GM21576 (cell line): ENCODE results near the gene MTG1.
"Not testable (repeated sequence)": the region's sequence is repeated elsewhere in the genome, so short reads cannot be mapped to it uniquely, and the experiment has no call there.

Source experiments
- ATAC-seq: cut with Tn5 transposase; IDR thresholded peaks from one replicate; pipeline ENCODE4 v1.9.1; 2021; ENCODE audit warnings: mild to moderate bottlenecking, moderate library complexity; ENCODE audit not compliant: unreplicated experiment

MTG1 gene

DNA sequence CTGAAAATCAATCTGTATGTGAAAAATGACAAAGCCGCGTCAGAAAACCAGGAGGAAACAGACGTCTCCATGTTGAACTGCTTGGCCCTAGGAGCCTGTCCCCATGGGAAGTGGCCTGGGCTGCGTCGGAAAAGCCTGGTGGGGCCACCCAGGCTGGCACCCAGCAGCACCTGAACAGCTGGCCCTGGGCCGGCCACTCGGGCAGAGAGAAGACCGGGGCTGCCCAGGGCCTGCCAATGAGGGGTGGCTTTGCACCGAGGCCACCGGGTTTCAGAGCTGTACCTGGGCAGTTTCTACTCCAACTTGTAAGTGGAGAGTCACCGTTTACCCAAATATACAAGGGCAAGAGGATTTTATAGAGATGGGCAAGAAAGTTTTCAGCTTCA is 35.0 kb upstream of the MTG1 start:
- ATAC-seq: no peak

DNA sequence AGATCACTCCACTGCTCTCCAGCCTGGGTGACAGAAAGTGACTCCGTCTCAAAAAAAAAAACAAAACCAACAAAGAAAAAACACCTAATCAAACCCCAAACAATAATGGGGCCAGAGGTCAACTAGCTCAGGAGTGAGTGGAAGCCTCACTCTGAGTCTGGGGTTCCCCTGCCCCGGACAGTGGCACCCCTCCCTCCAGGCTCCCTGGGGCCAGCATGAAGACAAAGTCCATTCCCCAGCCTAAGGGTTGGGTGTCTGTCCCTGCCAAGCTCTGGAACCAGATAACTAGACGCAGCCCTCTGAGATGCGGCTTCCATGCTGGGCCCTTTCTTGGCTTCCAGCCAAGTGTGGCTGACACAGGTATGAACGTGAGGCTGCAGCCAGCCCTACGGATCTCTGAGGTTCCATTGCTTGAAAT is 34.4 kb upstream of the MTG1 start:
- no peak for ATAC-seq

GRCh38 chr10:133359972-133360610 is 33.9 kb upstream of the MTG1 start:
- ATAC-seq: no peak

GRCh38 chr10:133361227-133361626 is 32.7 kb upstream of the MTG1 start:
- no peak for ATAC-seq

- no peak for ATAC-seq
Measured at GRCh38 chr10:133361773-133362441, 32.0 kb upstream of the MTG1 start.

DNA sequence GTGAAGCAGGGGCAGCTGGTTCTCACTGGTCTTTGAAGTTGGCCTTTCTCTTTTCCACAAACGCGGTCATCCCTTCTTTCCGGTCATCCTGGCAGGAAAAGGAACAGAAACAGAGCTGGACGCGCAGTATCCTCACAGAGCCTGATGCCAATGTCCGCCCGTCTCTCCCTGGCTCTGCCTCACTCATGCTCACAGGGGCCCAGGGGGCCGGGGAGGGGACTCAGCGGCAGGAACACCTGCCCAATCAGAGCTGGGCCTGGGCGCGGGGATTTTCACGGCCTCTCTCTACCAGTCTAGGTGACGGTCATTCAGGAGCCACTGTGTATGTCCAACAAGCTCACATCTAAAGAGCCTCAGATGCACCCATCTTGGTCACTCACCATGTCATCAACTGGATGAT is 31.1 kb upstream of the MTG1 start:
- ATAC-seq: no peak

DNA sequence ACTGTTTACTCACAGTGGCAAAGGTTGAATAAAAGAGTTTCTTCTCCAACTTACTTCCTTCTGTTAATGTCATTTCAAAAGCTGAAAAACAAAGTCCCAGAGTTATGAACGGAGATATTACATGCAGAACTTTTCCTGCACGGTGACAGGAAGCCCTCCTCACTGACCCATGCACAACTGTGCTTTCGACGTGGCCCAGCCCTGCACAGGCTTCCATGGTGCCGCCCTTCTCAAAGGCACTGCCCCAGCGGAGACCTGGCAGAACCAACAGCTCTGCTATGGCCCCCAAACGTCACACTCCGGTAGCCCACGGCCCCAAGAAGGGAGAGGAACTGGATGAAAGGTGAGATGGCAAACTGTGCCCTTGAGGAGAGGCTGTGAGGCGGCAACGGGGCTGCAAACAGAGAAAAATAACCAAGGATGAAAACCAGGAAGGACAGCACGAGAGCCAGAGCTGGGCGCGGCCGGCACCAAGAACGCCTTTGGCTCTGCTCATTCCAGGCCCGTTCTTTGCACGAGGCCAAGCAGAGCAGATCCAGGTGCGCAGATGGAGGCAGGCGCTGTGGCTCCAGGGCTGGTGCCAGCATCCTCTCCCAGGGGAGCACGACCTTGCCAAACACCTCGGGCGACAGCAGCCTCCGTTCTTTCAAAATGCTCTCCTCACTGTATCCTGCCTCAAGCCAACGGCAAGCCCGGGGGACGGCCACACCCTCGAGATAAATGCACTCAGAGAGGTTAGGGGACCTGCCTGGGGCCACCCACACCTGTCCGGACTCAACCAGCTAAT is 29.1 kb upstream of the MTG1 start:
- ATAC-seq: no peak

DNA sequence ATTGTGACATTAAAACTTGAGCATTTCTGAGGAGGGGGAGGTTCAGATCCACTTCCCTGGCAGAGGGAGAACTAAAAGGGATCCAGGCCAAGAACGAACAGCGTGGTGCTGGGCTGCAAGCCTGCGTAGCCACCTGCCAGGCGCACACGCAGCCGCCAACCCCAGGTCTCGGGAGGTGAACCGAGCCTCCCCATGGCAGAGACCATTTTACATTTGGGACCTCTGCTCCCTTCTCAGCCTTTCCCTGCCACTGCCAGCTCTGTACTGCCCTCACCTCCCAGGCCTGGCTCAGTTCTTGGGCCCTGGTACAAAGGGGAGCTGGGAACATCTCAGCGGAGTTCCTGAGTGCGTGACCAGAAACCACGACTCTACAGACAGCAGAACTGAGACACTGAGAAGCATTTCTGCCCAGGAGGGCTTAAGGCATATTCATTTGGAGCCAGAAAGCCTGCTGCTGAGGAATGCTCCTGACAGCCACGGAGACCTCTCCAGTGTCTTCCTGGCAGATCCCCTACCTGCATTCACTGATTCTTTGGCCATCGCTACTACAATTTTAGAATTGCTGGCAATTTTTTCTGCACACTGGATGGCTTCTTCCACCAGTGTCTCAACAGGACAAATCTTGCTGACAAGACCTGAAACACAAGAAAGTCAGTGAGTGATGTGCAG is 28.4 kb upstream of the MTG1 start:
- ATAC-seq: no peak

DNA sequence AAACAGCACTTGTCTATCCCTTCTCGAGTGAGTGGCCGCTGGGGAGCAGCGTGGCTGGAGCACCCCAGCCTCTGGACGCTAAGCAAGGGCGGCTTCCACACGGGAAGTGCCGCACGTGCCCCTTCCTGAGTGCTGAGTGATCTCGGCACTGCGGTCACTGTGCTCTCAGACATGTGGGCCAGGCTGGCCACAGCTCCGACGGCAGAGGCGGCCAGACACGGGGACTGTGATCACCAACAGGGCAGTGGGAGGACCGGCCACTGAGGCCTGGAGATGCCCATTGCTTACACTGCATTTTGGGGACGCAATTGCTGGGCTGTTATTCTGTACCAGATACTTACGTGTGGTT is 27.9 kb upstream of the MTG1 start:
- ATAC-seq: no peak

- no peak for ATAC-seq
Measured at GRCh38 chr10:133366751-133367150, 27.2 kb upstream of the MTG1 start.

DNA sequence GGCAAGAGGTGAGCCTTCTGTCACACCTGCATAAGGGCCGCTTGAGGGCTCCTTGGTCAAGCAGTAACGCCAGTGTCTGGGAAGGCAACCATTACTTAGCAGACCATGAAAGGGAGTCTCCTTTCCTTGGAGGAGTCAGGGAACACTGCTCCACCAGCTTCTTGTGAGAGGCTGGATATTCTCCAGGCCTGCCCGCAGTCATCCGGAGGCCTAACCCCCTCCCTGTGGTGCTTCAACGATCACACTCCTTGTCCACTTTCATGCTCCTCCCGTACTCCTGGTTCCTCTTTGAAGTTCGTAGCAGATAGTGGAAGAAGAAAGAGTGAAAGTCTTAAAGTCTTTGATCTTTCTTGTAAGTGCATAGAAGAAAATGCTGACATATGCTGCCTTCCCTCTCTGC is 26.5 kb upstream of the MTG1 start:
- not testable (repeated sequence) for ATAC-seq

GRCh38 chr10:133368153-133368552 is 25.8 kb upstream of the MTG1 start:
- ATAC-seq: no peak

- ATAC-seq: no peak
Measured at GRCh38 chr10:133370030-133370786, 23.7 kb upstream of the MTG1 start.

- ATAC-seq: no peak
Measured at GRCh38 chr10:133372507-133372906, 21.4 kb upstream of the MTG1 start.

DNA sequence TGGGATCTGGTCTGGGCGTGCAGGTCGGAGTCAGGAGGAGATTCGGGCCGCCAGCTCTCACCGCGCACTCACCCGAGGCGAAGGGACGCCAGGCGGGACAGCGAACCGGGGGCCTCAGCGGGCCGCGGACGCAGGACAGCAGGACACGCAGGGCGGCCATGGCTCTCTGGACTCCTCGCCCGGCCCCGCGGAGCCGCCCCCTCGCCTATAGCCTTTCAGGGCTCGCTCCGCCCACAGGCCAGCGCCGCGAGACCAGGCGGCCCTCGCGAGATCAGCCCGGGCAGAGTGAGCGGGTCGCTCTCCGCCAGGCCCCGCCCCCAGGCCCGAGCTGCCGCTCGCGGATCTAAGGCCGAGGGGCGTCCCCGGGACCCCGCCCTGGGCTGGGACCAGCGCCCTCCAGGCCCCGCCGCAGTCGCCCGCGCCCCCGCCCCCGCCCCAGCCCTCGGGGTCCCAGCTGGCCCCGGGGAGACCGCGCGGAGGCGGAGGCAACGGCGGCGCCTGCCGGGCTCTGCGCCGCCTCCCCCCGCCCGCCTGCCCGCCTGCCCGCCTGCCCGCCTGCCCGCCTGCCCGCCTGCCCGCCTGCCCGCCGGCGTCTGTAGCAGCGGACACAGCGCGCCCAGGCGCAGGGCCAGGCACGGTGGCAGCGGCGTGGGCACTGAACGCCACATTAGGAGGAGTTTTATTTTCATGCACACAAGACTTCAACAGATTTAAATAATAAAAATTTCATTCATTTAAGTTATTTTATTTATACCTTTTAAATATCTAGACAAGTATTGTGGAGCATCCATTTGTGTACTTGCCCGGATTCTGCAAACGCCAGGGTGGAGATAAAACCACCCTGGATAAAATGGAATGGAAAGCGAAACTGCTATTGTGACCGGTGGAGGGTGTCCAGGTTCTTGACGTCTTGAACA is 20.5 kb upstream of the MTG1 start, which contains the start of gene ECHS1:
Gene ECHS1 (minus strand): TSS at position 181 of the 917 bp plus-strand sequence. CDS start 21 bp downstream, at position 160.
- peak; percentile 97 for ATAC-seq

DNA sequence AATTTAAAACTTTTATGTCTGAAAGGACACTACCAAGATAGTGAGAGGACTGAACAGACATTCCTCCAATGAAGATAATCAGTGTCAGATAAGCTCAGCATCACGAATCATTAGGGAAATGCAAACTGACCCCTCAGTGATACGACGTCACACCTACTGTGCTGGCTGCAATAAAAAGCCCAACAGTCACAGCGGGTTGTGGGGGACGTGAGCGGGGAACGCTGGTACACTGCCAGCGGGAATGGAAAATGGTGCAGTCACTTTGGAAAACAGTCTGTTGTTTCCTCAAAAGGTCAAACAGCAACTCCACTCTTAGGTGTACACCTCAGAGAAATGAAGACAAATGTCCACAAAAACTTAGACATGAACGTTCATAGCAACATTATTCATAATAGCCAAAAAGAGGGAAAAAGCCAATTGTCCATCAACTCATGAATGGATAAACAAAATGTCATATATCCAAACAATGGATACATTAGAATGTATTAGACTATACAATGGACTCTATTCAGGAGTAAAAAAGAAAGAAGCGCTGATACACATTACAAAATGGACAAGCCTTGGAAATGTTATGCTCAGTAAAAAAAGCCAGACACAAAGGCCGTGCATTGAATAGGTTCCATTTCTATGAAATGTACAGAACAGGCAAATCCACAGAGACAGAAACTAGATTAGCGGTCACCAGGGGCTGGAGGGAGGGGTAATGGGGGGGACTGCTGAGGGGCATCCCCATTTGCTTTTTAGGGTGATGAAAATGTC is 18.4 kb upstream of the MTG1 start:
- ATAC-seq: no peak

DNA sequence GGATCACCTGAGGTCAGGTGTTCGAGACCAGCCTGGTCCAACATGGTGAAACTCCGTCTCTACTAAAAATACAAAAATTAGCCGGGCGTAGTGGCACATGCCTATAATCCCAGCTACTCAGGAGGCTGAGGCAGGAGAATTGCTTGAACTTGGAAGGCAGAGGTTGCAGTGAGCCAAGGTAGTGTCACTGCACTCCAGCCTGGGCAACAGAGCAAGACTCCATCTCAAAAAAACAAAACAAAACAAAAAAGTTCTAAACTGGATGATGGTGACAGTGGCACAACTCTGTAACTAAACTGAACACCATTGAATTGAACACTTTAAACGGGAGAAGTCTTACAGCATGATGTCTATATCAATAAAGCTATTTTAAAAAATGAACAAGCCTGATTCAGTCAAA is 17.8 kb upstream of the MTG1 start:
- ATAC-seq: not testable (repeated sequence)

GRCh38 chr10:133377025-133377817 is 16.7 kb upstream of the MTG1 start:
- ATAC-seq: no peak
